Ishikawa (cell line): ENCODE data around the gene MYB.

Experiments
- CEBPB ChIP-seq: IDR thresholded peaks from 2 replicates; pipeline ENCODE4 v1.6.1; 2012
- EP300 ChIP-seq: IDR thresholded peaks from 2 replicates; pipeline ENCODE4 v1.6.1; 2012; ENCODE audit warnings: borderline replicate concordance
- FOXM1 ChIP-seq: IDR thresholded peaks from 2 replicates; pipeline ENCODE4 v1.6.1; 2012; ENCODE audit warnings: low read depth, borderline replicate concordance
- MAX ChIP-seq: IDR thresholded peaks from 2 replicates; pipeline ENCODE4 v1.6.1; 2012
- TAF1 ChIP-seq: IDR thresholded peaks from 2 replicates; pipeline ENCODE4 v1.6.1; 2012; ENCODE audit warnings: low read depth, mild to moderate bottlenecking
- TEAD4 ChIP-seq: IDR thresholded peaks from 2 replicates; pipeline ENCODE4 v1.6.1; 2012
- USF1 ChIP-seq: IDR thresholded peaks from 2 replicates; pipeline ENCODE4 v1.6.1; 2012
- YY1 ChIP-seq: IDR thresholded peaks from 2 replicates; pipeline ENCODE4 v1.6.1; 2012; ENCODE audit warnings: low read depth
- ZBTB7A ChIP-seq: IDR thresholded peaks from 2 replicates; pipeline ENCODE4 v1.6.1; 2012; ENCODE audit warnings: low read depth

DNA sequence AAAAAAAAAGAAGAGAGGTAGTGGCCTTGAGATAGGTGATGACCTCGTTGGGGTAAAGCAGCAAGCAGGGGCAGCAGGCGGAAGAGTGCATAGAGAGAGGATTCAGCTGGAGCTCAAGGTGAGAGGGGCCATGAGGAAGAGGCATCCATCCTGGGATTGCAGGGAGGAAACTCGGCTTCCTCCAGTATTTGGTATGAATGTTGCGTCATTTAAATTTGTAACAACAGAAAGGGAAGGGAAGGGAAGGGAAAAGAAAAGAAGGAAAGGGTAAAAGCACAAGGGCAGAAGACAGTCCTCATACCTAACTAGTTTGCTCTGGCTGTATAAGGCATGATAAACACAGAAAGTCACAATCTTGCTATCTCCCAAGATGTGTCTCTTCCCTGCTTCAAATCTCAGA lies 39.9 kb upstream of the MYB start:
- TF ChIP-seq TAF1 (no peak), ZBTB7A (no peak), USF1 (no peak), FOXM1 (no peak), MAX (no peak), EP300 (no peak), TEAD4 (no peak), YY1 (no peak), CEBPB (no peak)
